ENCODE data around the gene ITGB6.

DNA sequence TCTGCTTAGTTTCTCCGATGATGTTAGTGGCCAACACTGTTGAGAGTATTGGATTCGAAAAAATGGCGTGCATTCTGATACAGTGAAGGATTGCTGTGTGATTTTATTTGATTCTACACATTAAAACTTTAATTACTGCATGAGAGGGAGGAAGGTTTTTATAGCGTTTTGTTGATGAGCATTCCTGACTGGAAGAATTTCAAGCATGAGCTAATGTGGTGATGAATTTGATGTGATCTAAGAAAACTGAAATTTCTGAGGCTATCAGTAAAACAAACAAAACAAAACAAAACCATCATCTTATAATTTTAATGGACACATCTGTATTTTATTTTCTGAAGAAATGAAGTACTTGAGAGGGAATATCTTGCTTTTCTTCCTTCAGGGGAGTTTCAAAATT is 59.6 kb downstream of the ITGB6 start:
- TF ChIP-seq POLR2A (IDR thresholded peaks at IDR 0.05; ENCODE audit: low read length) (no peak), GATA1 (IDR thresholded peaks at IDR 0.05; ENCODE audit: low read depth, low read length) (no peak)

Data from erythroblast (primary cell).